Measurements from ENCODE around the gene GPR62.

DNA sequence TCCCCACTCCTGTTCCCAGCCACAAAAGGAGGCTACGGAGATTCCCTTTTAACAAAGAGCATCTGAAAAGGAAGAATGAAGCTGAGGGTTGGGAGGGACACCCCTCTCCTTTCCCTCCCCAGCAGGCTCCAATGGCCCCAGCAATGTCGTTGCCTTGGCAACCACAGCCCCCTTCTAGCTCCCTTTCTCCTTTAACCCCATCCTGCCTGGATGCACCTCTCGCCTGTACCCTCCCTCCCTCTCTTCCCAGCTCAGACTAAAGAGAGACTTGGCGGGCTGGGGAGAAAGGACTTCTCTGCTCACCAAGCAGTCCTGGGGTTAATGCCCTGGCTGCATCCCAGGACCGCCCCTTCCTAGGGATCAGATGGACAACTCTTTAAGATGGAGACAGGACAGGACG, 47.6 kb downstream of the GPR62 start:
- TF ChIP-seq, protein P1, sequence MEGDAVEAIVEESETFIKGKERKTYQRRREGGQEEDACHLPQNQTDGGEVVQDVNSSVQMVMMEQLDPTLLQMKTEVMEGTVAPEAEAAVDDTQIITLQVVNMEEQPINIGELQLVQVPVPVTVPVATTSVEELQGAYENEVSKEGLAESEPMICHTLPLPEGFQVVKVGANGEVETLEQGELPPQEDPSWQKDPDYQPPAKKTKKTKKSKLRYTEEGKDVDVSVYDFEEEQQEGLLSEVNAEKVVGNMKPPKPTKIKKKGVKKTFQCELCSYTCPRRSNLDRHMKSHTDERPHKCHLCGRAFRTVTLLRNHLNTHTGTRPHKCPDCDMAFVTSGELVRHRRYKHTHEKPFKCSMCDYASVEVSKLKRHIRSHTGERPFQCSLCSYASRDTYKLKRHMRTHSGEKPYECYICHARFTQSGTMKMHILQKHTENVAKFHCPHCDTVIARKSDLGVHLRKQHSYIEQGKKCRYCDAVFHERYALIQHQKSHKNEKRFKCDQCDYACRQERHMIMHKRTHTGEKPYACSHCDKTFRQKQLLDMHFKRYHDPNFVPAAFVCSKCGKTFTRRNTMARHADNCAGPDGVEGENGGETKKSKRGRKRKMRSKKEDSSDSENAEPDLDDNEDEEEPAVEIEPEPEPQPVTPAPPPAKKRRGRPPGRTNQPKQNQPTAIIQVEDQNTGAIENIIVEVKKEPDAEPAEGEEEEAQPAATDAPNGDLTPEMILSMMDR (conservative IDR thresholded peaks at IDR 0.05): no peak
- no peak for TF ChIP-seq EZH2 (IDR thresholded peaks at IDR 0.05; ENCODE audit: low read depth)
